AG20443 (cell line): Measurements from ENCODE around the gene HNRNPH1.
"Not testable (repeated sequence)": the region's sequence is repeated elsewhere in the genome, so short reads cannot be mapped to it uniquely, and the experiment has no call there.

Source experiments
- DNase-seq: peaks from one replicate; pipeline ENCODE4 v3.0.0; 2012; ENCODE audit warnings: low spot score, mixed read lengths

The HNRNPH1 gene

GRCh38 chr5:179623003-179623905, at the start of gene HNRNPH1:
TSS of gene HNRNPH1 (minus strand) at chr5:179623671. CDS start at chr5:179623133, 538 bp downstream.
- DNase-seq, result peak; percentile 100

- peak; percentile 77 for DNase-seq
Observed at GRCh38 chr5:179668391-179668790, 44.9 kb upstream of the HNRNPH1 start.

DNA sequence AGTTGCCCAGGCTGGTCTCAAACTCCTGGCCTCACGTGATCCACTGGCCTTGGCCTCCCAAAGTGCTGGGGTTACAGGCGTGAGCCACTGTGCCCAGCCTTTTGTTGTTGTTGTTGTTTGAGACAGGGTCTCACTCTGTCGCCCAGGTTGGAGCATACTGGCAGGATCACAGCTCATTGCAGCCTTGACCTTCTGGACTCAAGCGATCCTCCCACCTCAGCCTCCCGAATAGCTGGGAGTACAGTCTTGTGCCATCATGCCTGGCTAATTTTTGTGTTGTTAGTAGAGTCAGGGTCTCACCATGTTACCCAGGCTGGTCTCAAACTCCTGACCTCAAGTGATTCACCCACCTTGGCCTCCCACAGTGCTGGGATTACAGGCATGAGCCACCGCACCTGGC, 38.2 kb upstream of the HNRNPH1 start:
- not testable (repeated sequence) for DNase-seq

DNA sequence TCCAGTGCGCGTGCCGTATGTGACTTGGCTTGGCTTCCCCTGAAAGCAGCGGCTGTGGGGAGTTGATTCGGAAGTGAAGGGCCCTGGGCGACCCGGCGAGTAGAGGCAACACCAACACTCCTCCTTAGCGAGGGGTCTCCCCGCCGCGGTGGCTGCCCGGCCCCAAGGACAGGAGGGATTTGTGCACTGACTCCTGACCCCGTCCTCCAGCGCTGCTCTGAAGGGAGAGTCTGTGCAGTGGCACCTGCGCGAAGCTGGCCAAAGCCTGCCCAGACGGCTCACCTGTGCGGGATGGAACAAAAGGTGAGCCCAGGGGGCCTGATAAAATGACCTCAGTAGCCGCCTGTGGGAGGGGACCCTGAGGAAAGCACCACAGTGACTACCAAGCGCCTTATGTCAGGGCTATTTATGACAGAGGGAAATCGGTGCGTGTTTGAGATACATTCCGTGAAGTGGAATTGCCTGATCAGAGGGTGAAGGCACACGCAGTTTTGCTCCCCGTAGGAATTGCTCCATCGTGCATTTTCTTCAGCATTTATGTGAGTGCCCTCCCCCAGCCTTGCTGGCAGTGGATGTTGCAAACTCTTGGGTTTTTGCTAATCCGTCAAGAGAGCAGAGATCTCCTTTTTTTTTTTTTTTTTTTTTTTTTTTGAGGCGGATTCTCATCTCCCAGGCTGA, 34.8 kb upstream of the HNRNPH1 start:
- DNase-seq, result peak; percentile 54

DNA sequence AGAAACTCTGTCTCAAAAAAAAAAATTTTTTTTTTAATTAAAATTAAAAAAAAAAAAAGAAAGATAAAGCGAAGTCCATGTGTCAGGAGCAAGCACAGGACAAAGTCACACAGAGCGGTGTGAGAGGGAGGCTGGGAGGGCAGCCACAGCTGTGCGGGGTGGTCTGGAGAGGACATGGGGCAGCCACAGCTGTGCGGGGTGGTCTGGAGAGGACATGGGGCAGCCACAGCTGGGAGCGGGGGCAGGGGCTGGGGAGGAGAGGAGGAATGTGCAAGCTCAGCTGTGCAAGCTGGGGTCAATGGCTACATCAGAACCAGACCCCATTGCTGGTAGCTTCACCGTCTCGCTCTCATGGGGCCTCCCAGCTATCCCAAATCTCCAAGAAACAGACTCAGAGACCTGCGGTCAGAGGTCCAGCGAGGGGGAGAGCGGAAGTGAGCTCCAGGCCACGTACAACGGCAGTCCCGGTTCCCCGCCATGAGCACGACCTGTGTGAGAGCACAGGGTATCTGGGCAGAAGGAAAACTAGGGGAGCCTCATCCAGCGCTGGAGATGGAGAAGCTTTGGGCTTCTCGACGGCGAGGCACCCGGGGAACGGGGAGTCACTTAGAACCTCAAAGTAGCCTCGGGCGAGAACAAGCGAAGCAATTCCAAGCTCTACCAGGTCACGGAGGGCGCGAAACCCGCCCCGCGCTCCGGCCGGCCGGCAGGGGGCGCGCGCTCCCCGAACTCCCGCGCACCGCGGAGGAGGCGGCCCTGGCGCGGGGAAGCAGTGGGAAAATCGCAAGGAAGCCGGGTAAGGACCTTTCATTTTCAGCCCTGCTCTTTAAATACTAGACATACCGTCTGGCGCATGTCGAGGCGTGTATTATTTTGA, 34.1 kb upstream of the HNRNPH1 start:
- DNase-seq, result not testable (repeated sequence)

DNA sequence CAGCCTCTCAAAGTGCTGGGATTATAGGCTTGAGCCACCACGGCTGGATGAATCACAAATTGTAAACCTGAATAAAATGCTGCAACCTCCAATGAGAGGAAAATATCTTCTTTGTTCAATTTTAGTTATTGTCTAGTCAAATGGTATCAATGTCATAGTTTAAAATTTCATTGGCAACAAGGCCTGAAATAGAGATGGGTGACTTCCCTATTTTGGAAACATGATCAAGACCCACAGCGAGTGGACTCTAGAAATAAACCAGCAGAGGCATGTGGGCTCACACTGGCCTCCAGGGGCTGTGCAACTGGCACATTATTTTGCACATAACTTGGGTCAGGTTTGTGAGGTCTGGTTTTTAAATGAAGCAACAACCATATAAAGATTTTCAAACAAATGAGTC, 29.7 kb upstream of the HNRNPH1 start:
- DNase-seq, result not testable (repeated sequence)

DNA sequence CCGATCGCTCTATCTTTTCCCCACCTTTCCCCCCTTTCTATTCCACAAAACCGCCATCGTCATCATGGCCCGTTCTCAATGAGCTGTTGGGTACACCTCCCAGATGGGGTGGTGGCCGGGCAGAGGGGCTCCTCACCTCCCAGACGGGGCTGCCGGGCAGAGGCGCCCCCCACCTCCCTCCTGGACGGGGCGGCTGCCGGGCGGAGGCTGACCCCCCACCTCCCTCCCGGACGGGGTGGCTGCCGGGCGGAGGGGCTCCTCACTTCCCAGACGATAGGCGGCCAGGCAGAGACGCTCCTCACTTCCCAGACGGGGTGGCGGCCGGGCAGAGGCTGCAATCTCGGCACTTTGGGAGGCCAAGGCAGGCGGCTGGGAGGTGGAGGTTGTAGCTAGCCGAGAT, 26.8 kb upstream of the HNRNPH1 start:
- DNase-seq, result not testable (repeated sequence)

- not testable (repeated sequence) for DNase-seq
Observed at GRCh38 chr5:179649166-179649703, 25.8 kb upstream of the HNRNPH1 start.

DNA sequence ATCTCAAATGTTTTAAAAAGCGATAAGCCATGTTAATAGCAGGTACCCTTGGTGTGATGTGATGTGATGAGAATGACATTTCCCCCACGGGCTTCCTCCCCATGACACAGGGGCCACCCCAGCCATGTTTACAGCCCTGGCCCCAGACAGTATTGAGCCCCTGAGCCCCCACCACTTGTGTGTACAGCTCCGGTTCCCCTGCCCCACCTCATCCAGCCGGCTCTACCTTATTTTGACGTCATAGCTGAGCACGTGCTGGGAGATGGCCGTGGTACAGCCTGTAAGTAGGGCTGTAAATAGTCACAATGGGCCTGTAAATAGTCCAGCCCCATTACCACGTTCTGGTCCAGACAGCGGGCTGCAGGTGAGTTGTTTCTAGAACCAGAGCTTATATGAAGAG, 24.9 kb upstream of the HNRNPH1 start:
- DNase-seq, result no peak

DNA sequence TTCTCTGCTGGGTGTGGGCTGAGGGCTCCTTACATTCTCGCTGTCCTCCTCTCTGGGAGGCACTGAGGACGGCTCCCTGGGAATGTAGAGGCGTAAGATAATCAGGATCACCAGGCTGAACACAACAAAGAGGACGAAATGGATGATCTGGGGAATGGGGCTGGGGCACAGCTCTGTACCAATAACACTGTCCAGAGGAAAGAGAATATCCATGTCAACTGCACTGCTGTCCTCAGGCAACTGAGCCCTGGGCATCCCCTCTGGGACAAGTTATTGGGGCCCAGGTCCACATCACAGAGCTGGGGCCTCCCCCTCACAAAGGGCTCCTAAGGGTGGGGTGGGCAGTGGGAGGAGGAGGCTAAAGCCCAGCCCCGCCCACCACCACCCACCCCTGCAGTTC, 21.3 kb upstream of the HNRNPH1 start:
- DNase-seq, result not testable (repeated sequence)

- DNase-seq, result not testable (repeated sequence)
Observed at GRCh38 chr5:179643141-179643920, 19.9 kb upstream of the HNRNPH1 start.

DNA sequence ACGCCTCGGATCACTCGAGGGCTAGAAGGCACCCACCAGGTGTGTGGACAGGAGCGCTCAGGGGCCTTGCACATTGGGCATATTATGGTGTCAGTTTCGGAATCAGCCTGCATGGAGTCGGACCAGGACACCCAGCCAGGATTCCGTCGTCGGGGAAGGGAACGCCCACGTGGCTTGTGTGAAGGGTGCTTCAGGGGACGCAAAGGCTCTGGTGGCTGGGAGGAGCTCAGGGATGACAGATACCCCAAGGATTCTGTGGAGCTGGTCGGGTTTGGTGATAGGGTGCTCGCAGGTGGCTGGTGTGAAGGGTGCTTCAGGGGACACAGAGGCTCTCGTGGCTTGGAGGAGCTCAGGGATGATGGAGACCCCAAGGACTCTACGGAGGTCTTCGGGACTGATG, 19.2 kb upstream of the HNRNPH1 start:
- DNase-seq, result not testable (repeated sequence)

DNA sequence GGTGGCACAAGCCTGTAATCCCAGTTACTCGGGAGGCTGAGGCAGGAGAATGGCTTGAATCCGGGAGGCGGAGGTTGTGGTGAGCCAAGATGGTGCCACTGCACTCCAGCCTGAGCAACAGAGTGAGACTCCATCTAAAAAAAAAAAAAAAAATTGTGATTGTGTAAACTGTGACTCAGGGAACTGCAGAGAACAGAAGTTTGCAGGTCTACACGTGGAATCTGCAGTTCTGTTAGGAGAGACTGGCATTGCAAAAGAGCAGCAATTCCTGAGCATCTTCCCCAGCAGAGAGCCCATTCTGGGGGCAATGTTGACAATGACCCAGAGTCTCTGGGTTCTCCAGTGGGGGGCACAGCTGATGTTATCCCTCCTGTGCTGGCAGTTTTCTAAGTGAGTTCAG, 18.3 kb upstream of the HNRNPH1 start:
- DNase-seq, result not testable (repeated sequence)

- not testable (repeated sequence) for DNase-seq
Observed at GRCh38 chr5:179639296-179639695, 15.8 kb upstream of the HNRNPH1 start.

GRCh38 chr5:179634370-179635172, 11.1 kb upstream of the HNRNPH1 start:
- not testable (repeated sequence) for DNase-seq

GRCh38 chr5:179633501-179634369, 10.3 kb upstream of the HNRNPH1 start:
- not testable (repeated sequence) for DNase-seq

- DNase-seq, result no peak
Observed at GRCh38 chr5:179624841-179625271, 1.4 kb upstream of the HNRNPH1 start.

DNA sequence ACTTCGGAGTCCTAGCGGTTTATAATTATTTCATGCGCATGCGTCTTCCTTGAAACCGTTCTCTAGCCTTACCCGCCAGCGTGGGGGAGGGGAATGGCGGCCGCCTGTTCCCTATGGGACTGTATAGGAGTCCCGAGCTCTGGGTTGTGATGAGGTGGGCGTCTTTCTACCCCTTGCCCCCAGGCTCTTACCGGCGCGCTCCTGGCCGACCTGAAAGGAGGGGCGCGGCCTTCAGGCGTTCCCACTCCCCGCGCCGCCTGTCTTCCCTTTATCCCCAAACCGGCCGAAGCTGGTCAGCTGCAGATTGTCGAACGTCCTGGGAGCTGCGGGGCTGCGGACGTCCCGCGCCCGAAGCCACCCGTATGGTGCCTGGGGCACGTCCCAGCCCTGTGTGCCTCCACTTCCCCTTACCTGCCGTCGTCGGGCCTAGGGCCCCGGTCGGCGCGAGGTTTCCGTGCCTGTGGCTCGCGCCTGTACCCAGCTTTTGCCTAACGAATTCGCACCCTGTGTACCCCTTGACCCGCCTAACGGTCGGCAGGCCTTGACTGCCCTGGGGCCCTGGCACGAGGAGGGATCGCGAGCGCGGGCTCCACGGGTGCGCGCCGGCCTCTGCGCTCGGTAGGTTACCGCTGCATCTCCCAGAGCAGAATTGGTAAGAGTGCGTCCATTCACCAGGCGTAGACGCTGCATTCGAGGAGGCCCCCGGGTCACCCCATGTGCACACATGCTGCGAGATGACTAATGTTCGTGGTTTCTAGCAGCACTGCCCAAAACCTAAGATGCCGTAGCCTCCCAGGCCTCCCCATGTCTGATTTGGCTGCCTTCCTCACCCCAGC, 653 bp upstream of the HNRNPH1 start:
- peak; percentile 90 for DNase-seq
